Measurements from ENCODE around the gene SRF.
A peak's percentile ranks its signal among the peaks of the same experiment; 100 is the strongest.

Gene SRF

GRCh38 chr6:43184268-43184985 is 13.4 kb downstream of the SRF start:
- no peak for DNase-seq

GRCh38 chr6:43185391-43185985 is 14.4 kb downstream of the SRF start:
- DNase-seq, result no peak

- DNase-seq, result no peak
Measured at GRCh38 chr6:43186019-43186418, 14.9 kb downstream of the SRF start.

GRCh38 chr6:43186706-43187105 is 15.6 kb downstream of the SRF start:
- DNase-seq, result no peak

- DNase-seq, result no peak
Measured at GRCh38 chr6:43187821-43188220, 16.8 kb downstream of the SRF start.

GRCh38 chr6:43188426-43188825 is 17.4 kb downstream of the SRF start:
- DNase-seq, result no peak

GRCh38 chr6:43189776-43190304 is 18.8 kb downstream of the SRF start:
- DNase-seq, result no peak

GRCh38 chr6:43192911-43193310 is 21.8 kb downstream of the SRF start:
- no peak for DNase-seq

GRCh38 chr6:43193929-43194328 is 22.9 kb downstream of the SRF start:
- no peak for DNase-seq

- no peak for DNase-seq
Measured at GRCh38 chr6:43196337-43196736, 25.3 kb downstream of the SRF start.

- no peak for DNase-seq
Measured at GRCh38 chr6:43199912-43200311, 28.8 kb downstream of the SRF start.

- no peak for DNase-seq
Measured at GRCh38 chr6:43200541-43200940, 29.5 kb downstream of the SRF start.

- no peak for DNase-seq
Measured at GRCh38 chr6:43202451-43202850, 31.4 kb downstream of the SRF start.

- DNase-seq, result no peak
Measured at GRCh38 chr6:43203029-43203717, 32.1 kb downstream of the SRF start.

GRCh38 chr6:43203718-43204095 is 32.6 kb downstream of the SRF start:
- no peak for DNase-seq

GRCh38 chr6:43204271-43205105 is 33.4 kb downstream of the SRF start:
- no peak for DNase-seq

GRCh38 chr6:43205849-43206248 is 34.8 kb downstream of the SRF start:
- no peak for DNase-seq

- no peak for DNase-seq
Measured at GRCh38 chr6:43207286-43207685, 36.2 kb downstream of the SRF start.

GRCh38 chr6:43211955-43212354 is 40.9 kb downstream of the SRF start:
- DNase-seq, result no peak

- no peak for DNase-seq
Measured at GRCh38 chr6:43213431-43213830, 42.4 kb downstream of the SRF start.

- DNase-seq, result no peak
Measured at GRCh38 chr6:43215066-43215465, 44.0 kb downstream of the SRF start.

- DNase-seq, result no peak
Measured at GRCh38 chr6:43216200-43216599, 45.1 kb downstream of the SRF start.

- DNase-seq, result peak; percentile 86
Measured at GRCh38 chr6:43217351-43217750, 46.3 kb downstream of the SRF start.

Measured in NCI-H1092 treated with DMSO at 0.1 percent for 48 hours (cell line).